Inferior parietal cortex (tissue), 1 donor: Measurements from ENCODE around the gene KLHL35.
"Not testable (repeated sequence)": the region's sequence is repeated elsewhere in the genome, so short reads cannot be mapped to it uniquely, and the experiment has no call there.

ENCODE experiments used
- DNase-seq: peaks from one replicate; pipeline ENCODE4 v3.0.0-alpha.2; 2016; ENCODE audit errors: extremely low spot score

The KLHL35 gene

DNA sequence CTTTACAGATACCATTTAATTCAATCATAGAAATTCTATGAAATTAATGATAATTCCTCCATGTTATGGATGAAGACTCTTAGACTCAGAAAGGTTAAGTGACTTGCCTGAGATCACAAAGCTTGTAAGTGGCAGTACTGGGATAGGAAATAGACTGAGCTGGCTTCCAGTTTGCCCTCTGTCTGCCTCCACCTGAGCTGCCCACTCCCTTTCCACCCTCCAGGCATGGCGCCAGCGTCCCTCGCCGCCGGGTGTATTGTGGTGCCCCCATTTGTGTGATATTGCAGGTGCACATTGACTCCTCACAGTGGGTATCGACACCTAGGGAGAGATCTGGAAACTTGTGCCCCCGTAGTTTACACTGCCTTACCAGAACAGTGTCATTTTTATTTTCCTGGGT lies 43.1 kb downstream of the KLHL35 start:
- no peak for DNase-seq

DNA sequence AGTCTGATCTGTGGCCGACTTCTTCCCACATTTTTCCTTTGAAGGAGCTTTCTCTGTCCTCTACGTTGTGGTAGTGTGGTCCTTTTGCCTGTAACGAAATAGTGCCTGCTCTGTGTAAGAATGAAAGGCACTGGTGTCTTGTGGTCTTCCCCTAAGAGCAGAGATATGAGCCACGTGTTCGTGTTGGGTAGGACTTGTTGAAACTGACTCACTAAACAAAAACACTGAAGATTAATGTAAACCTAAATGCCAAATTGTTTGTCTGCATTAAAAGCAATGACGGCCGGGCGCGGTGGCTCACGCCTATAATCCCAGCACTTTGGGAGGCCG lies 43.8 kb downstream of the KLHL35 start:
- DNase-seq, result no peak

DNA sequence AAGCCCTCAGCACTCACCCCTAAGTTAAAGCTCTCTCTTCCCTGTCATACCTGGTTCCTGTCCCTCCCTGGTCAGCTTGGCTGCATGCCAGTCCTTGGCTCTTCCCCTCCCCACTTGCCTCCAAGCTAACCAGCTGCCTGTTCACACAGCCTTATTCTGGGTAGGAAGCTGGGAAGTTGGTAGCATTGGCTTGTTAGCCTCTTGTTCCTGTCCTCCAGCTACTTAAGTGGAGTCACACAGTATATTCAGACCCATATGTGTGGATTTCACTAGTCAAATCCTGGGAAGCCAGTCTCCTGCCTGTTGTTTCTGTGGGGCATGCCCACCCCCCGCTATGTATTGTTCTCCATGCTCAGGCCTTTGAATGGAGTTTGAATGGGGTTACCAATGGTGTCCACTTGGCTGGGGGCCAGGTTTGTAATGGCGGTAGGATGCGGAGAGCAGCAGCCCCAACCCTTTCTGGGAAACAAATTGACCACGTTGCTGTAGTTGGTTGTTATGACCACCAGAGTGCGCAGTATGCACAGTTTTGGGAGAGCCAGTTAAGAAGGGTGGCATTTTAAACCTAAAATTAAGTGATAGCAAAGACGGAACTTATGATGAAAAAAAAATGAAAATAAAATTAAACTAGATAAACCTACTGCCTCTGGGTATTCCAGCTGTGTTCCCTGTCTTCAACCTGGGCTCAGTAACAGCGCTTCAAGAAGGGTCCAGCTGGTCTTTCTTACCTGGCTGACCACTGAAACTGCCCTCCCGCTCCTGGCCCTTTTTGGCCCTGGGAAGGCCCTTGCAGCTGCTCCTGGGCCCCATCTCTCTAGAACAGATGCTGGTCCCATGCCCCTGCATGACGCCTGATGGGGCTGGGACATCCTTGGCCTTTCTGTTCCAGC lies 44.4 kb downstream of the KLHL35 start:
- peak; percentile 87 for DNase-seq

DNA sequence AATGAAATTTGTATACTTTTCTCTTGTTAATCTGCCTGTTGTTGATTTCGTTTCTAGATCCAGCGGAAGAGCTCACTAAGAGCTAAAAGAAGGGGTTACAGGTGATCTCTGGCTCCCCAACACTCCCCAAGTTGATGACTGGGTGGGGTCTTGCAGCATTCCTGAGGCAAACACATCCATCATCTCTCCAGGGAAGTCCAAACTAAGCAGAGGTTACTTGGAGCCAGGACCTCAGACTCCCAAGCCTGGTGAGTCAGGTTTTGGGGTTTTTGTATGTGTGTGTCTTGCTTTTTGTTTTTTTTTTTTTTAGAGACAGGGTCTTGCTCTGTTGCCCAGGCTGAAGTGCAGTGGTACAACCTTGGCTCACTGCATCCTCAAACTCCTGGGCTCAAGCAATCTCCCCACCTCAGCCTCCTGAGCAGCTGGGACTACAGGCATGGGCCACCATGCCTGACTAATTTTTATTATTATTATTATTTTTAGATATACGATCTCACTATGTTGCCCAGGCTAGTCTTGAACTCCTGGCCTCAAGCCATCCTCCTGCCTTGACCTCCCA lies 45.2 kb downstream of the KLHL35 start:
- DNase-seq, result no peak

DNA sequence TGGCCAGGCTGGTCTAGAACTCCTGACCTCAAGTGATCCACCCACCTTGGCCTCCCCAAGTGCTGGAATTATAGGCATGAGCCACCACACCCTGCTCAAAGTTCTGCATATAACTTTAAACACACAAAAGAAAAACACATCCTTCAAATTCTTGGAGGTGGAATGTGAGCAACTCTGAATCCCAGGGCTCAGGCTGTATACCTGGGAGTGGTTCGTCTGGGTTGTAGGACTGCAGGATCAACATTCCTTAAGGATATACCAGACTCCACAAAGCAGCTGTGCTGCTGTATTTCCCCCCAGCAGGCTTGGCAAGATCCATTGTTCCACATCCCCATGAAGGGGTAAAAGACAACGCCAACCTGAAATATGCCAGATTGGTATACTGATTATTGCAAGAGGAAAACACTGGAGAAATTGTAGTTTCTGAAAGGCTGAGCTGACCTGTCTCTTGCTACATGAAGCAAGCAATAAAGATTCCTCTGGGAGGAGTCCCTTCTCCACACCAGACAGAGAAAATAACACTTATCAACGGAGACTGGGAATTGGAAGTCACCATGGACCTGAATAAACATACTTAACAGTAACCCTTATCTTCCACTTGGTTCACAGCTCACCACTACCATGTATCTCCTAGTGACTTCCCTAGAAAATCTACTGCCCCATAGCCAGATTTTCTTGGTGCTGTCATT lies 45.9 kb downstream of the KLHL35 start:
- no peak for DNase-seq

DNA sequence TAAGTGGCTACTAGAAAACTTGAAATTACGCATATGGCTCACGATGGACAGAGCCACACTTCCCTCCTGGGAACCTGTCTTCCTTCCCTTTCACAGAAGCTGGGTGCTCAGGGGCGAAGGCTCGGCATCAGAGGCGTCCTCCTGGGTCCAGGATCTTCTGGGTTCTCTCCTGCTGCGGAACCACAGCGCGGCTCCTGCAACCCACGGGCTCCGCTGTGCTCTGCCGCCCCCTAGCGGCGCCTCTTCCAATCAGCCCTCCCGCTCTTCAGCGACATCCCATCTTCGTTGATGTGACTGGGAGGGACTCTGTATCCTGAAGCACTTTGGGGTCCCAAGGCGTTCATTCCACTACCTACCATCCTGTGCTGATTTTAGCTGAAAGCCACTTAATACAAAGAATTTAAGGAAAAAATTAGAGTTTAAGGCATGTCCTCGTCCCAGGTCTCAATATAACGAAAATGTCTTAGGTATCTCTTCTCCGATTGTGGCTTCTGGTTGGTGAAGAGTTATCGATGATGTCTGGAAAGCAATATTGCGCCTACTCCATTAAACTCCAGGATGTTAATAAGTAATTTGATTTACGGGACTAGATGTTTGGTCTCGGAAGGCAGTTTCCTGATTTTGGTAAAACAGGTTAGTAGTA lies 48.4 kb downstream of the KLHL35 start:
- peak; percentile 92 for DNase-seq

DNA sequence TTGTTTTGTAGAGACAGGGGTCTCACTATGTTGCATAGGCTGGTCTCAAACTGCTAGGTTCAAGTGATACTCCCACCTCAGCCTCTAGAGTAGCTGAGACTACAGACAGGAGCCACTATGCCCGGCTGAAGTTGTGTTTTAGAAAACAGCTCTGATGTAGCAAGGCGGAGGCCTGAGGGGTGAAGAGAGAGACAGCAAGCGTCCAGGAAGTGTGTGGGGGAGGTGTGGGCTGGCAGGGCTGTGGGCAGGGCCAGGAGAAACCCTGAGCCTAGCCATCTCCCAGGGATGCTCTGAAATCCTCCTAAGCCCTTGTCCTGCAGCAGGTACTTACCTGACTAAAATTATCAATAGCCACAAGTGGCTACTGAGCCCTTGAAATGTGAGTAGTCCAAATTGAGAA lies 49.8 kb downstream of the KLHL35 start:
- DNase-seq, result no peak

DNA sequence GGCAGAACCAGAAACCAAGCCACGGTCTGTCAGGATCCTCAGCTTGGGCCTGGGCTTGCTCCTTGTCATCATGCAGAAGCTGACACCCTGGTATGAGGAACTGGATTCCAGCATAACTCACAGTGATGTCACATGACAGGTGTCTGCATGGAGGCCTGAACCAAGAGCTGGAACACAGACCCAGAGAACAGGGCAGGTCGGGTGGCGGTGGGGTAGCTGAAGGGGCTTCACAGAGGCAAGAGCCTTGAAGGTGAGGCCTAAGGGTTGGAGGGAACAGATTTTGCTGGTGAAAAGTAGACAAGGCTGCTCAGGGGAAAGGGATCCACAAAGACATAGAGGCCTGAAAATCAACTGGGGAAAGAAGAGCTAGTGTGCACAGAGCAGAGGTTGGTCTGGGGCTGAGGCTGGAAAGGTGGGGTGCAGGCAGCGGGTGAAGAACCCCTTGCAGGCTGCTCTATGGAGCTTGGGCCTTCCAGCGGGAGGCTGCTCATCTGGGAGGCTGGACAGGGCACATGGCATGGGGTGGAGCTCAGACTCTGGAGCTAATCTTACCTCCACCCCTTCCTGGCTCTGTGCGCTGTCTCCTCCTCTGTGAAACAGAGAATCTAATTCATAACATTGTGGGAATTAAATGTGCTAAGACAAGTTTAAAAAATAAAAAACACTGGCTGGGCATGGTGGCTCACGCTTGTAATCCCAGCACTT lies 52.1 kb downstream of the KLHL35 start:
- no peak for DNase-seq

DNA sequence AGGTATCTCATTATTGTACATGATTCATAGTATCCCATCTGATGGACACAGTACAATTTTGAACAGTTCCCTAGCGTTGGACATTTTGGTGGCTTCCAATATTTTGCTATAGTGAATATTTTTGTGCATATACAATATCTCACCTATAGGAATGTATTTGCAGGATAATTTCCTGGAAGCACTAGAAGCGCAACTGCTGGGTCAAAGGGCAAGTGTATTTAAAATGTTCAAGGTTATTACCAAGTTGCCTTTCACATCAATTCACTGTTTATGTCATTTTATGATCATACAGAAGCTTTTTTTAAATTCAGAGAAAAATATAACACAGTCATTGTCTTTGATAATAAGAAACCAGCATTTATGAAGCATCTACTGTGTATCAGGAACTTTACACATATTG lies 52.8 kb downstream of the KLHL35 start:
- DNase-seq, result no peak

DNA sequence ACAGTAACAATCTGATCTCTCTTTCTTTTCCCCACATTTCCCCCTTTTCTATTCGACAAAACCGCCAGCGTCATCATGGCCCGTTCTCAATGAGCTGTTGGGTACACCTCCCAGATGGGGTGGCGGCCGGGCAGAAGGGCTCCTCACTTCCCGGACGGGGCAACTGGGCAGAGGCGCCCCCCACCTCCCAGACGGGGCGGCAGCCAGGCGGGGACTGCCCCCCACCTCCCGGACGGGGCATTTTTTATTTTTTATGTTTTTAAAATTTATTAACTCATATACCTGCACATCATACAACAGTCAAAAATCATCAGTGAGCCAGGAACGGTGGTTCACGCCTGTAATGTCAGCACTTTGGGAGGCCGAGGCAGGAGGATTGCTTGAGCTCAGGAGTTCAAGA lies 54.2 kb downstream of the KLHL35 start:
- not testable (repeated sequence) for DNase-seq

DNA sequence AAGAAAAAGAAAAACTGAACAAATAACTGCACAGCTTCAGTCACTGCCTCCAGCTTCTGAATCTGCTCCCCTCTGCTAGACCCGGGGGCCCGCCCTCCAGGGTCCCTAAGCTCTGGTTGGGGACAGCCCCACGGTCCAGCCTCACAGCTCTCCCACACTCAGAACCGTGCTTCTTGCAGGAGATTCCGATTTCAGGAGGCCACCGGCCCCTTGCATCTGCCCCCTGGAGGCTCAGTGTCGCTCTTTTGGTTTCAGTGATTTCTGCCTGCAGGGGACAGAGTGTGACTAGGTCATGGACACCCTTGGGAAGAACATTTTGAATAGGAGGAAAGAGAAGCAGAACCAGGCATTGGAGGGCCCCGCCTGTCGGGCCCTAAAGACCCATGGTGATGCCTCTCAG lies 56.8 kb downstream of the KLHL35 start:
- no peak for DNase-seq

DNA sequence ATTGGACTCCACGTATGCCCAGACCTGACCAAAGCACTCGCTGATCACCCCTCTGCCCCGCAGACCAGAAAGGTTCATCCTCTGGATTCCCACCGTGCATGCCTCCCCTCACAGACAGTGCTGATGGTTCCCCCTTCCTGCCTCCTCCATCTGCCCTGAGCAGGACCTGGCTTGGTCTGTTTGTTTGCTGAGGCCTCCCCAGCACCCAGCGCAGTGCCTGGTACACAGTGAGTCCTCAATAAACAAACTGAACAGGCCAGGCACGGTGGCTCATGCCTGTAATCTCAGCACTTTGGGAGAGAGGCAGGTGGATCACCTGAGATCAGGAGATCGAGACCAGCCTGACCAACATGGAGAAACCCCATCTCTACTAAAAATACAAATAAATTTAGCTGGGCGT lies 57.4 kb downstream of the KLHL35 start:
- DNase-seq, result no peak

DNA sequence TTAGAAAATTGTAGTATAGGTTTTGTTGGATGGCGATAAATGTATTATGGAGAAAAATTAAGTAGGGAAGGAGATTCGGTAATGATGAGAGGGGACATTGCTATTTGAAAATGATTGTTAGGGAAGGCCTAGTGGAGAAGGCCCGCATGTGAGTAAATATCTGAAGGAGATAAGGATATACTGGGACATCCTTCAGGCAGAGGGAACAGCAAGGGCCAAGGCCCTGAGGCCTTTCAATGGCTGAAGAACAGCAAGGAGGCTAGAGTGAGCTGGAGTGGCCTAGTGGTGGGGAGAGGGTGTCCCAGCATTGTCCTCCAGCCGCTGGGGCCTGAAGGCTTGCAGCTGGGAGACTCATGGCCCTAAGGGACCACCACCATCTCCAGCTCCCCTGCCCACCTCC lies 58.4 kb downstream of the KLHL35 start:
- no peak for DNase-seq

DNA sequence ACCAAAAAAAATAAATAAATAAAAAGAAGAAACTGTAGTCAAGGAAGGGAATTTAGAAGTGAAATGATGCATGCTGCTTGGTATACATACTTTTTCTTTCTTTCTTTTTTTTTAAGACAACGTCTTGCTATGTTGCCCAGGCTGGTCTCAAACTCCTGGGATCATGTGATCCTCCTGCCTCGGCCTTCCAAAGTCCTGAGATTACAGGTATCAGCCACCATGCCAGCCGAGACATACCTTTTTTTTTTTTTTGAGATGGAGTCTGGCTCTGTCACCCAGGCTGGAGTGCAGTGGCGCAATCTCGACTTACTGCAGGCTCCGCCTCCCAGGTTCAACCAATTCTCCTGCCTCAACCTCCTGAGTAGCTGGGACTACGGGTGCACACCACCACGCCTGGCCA lies 59.8 kb downstream of the KLHL35 start:
- DNase-seq, result no peak
